K562 (cell line): ENCODE results near the gene KRTAP10-11. TPM values are rescaled to one million over a fixed set of nuclear protein-coding genes. Genes with fewer than 3 reads are reported as not detected.

ENCODE experiments used
- ATAC-seq: fragments of 200-7000 bp; cut with Tn5 transposase; 3 replicates; pipeline ENCODE4 v1.9.1; 2020; ENCODE audit warnings: moderate library complexity
- BruUV-seq: library from RNA; stranded (reverse); fragments of 400-500 nt; replicated peaks from 2 replicates; lab custom pipeline; 2021; lab: Mats Ljungman, UMichigan
- CTCF ChIA-PET: fragments of 300-600 bp; formaldehyde crosslinking; extraction: SDS; loops from one replicate; lab custom pipeline; 2021; ENCODE audit warnings: low intra/inter-chr PET ratio; lab: Yijun Ruan, JAX
- POLR2A ChIA-PET: fragments of 300-600, 350-650 bp; sonication (Branson Sonifier 250); formaldehyde crosslinking; extraction: SDS; loops from one replicate; lab custom pipeline; 2021; ENCODE audit warnings: antibody characterized with exemption, inconsistent platforms; lab: Yijun Ruan, JAX
- DNase-seq, 4 experiments: peaks; one replicate each; pipeline versions ENCODE4 v3.0.0 to v3.0.0-alpha.2; 2011 to 2018; ENCODE audit warnings: low spot score in 3 of 4, mixed read lengths in 3 of 4; ENCODE audit errors: extremely low read depth in 1 of 4
- FAIRE-seq: peaks from 2 replicates; lab custom pipeline; 2011; peaks lifted over from hg19 to GRCh38; lab: Jason Lieb, UNC
- H2AFZ ChIP-seq: 2 replicates; pipeline ENCODE4 v1.6.0; 2011; ENCODE audit warnings: low read depth, low read length, control low read depth, inconsistent platforms
- H3K27ac ChIP-seq: fragments of 200-600 bp; 3 replicates; pipeline ENCODE4 v1.8.0; 2011; ENCODE audit warnings: low read depth, mild to moderate bottlenecking, control low read depth, inconsistent platforms, low read length, moderate library complexity, mixed read lengths; ENCODE audit errors: extremely low read depth
- H3K27me3 ChIP-seq, 2 experiments: fragments of 300-600 bp in 1 of 2; 2 replicates in 1 of 2; 3 replicates in 1 of 2; pipeline versions ENCODE4 v1.6.0 to v1.8.0; 2011; ENCODE audit warnings: inconsistent platforms in 2 of 2, low read length in 2 of 2, mild to moderate bottlenecking in 1 of 2, mixed read lengths in 1 of 2, moderate library complexity in 1 of 2; ENCODE audit not compliant: control insufficient read depth in 2 of 2, insufficient read depth in 2 of 2
- H3K36me3 ChIP-seq: fragments of 300-600 bp; 3 replicates; pipeline ENCODE4 v1.8.0; 2011; ENCODE audit warnings: mild to moderate bottlenecking, low read length, inconsistent platforms; ENCODE audit not compliant: control insufficient read depth, insufficient read depth
- H3K4me1 ChIP-seq, 2 experiments: fragments of 200-600 bp in 1 of 2; replicated peaks in 1 of 2; 2 replicates in 1 of 2; 3 replicates in 1 of 2; pipeline versions ENCODE4 v1.5.1 to v1.8.0; 2011; ENCODE audit warnings: inconsistent platforms in 2 of 2, low read length in 2 of 2, mild to moderate bottlenecking in 1 of 2, mixed read lengths in 1 of 2, moderate library complexity in 1 of 2; ENCODE audit not compliant: control insufficient read depth in 2 of 2, insufficient read depth in 2 of 2
- H3K4me2 ChIP-seq: 2 replicates; pipeline ENCODE4 v1.6.1; 2011; ENCODE audit warnings: low read length, control low read depth, inconsistent platforms, mixed read lengths; ENCODE audit not compliant: insufficient read depth
- H3K4me3 ChIP-seq: fragments of 200-600 bp; sonication (generic), shearing (Covaris generic); 2 replicates; pipeline ENCODE4 v1.5.1; 2016; ENCODE audit warnings: control low read depth, inconsistent platforms
- H3K79me2 ChIP-seq: fragments of 200-600 bp; 3 replicates; pipeline ENCODE4 v1.8.0; 2011; ENCODE audit warnings: low read length, inconsistent platforms; ENCODE audit not compliant: control insufficient read depth, insufficient read depth
- H3K9ac ChIP-seq, 2 experiments: 2 replicates each; pipeline versions ENCODE4 v1.6.0 to v1.6.1; 2011; ENCODE audit warnings: low read depth in 2 of 2, low read length in 2 of 2, control low read depth in 1 of 2, inconsistent platforms in 1 of 2, mild to moderate bottlenecking in 1 of 2, mixed read lengths in 1 of 2; ENCODE audit not compliant: insufficient read depth in 1 of 2
- H3K9me1 ChIP-seq: one replicate; pipeline ENCODE4 v1.6.0; 2011; ENCODE audit warnings: inconsistent platforms, mild to moderate bottlenecking, low read length, moderate library complexity; ENCODE audit not compliant: control insufficient read depth, insufficient read depth
- H3K9me3 ChIP-seq: replicated peaks from 2 replicates; pipeline ENCODE4 v1.5.1; 2011; ENCODE audit warnings: low read depth, low read length, inconsistent platforms; ENCODE audit not compliant: control insufficient read depth, insufficient read depth
- H4K20me1 ChIP-seq: replicated peaks from 2 replicates; pipeline ENCODE4 v1.6.1; 2011; ENCODE audit warnings: low read length, inconsistent platforms, mixed read lengths; ENCODE audit not compliant: control insufficient read depth, insufficient read depth
- BRD9 ChIP-seq: fragments of 450-650 bp; IDR thresholded peaks from 2 replicates; pipeline ENCODE4 v1.6.1; 2018; ENCODE audit warnings: low read depth; ENCODE audit not compliant: partially characterized antibody
- GTF2A2 ChIP-seq: IDR thresholded peaks from 2 replicates; pipeline ENCODE4 v1.6.1; 2016; ENCODE audit warnings: mild to moderate bottlenecking, missing genetic modification characterization, missing compliant biosample characterization
- KLF1 ChIP-seq: fragments of 450-650 bp; IDR thresholded peaks from 2 replicates; pipeline ENCODE4 v1.6.1; 2016; ENCODE audit warnings: missing genetic modification characterization, missing compliant biosample characterization
- MAZ ChIP-seq, 2 experiments: fragments of 450-650 bp in 1 of 2; sonication (generic) in 1 of 2; formaldehyde crosslinking; IDR thresholded peaks in 1 of 2; conservative IDR thresholded peaks in 1 of 2; 2 replicates each; pipeline versions ENCODE4 v1.4.0 to v1.5.0; 2020; ENCODE audit warnings: mild to moderate bottlenecking in 1 of 2, missing genetic modification reagents in 1 of 2
- NFYB ChIP-seq: IDR thresholded peaks from 2 replicates; pipeline ENCODE4 v1.6.1; 2011; ENCODE audit warnings: mild to moderate bottlenecking, moderate library complexity; ENCODE audit not compliant: insufficient read length; ENCODE audit errors: extremely low read depth
- PATZ1 ChIP-seq: fragments of 250-450 bp; sonication (Bioruptor Pico); IDR thresholded peaks from 2 replicates; pipeline ENCODE4 v1.5.0; 2020; ENCODE audit warnings: mild to moderate bottlenecking, borderline replicate concordance
- PYGO2 ChIP-seq: fragments of 450-650 bp; IDR thresholded peaks from 2 replicates; pipeline ENCODE4 v1.6.1; 2016; ENCODE audit warnings: mild to moderate bottlenecking, missing genetic modification characterization, moderate library complexity, missing compliant biosample characterization
- SNIP1 ChIP-seq: fragments of 450-650 bp; IDR thresholded peaks from 2 replicates; pipeline ENCODE4 v1.7.1; 2017; ENCODE audit warnings: low read depth, mild to moderate bottlenecking
- ZNF668 ChIP-seq: fragments of 250-450 bp; sonication (Bioruptor Pico); IDR thresholded peaks from 2 replicates; pipeline ENCODE4 v1.8.0; 2022; ENCODE audit warnings: mild to moderate bottlenecking, inconsistent platforms
- WGBS: fragments of 100-300 bp; shearing (Covaris generic); methylation state at CpG from one replicate; pipeline ENCODE4 v1.1.6; 2016; ENCODE audit warnings: low coverage, mixed read lengths; ENCODE audit not compliant: insufficient coverage; ENCODE audit errors: missing lambda C conversion rate; 5-methylcytosine and 5-hydroxymethylcytosine counted together
- in situ Hi-C: fragments of 300-500 bp; cut with MboI; formaldehyde crosslinking; loops from 4 replicates; pipeline ENCODE4 v1.15.0; 2018; ENCODE audit warnings: inconsistent platforms, mixed read lengths
- intact Hi-C: fragments of 100-400 bp; cut with micrococcal nuclease; formaldehyde crosslinking; loops from 2 replicates; pipeline ENCODE4 v1.14.2; 2022
- polyA plus RNA-seq, 8 experiments: library from polyadenylated mRNA; depleted of rRNA in 4 of 8; stranded (reverse) in 5 of 8; unstranded in 3 of 8; fragments of >200 nt; fragmentation: Nextera tagmentation in 2 of 8; fragmentation: Illumina TruSeq in 1 of 8; extraction: Ambion mirVana in 2 of 8; extraction: Trizol in 1 of 8; gene quantifications; 2 replicates each; pipeline versions ENCODE4 v1.2.1 to v1.2.3, GENCODE V29; 2011 to 2014; ENCODE audit warnings: inconsistent platforms in 1 of 8, missing spikeins in 1 of 8
- total RNA-seq, 7 experiments: library from RNA; depleted of rRNA in 6 of 7; stranded (reverse); fragments of >200 nt in 6 of 7; fragmentation: Illumina TruSeq in 2 of 7; extraction: Trizol in 2 of 7; gene quantifications; 2 replicates each; pipeline versions ENCODE4 v1.2.1 to v1.2.3, GENCODE V29; 2011 to 2021; ENCODE audit warnings: low replicate concordance in 1 of 7
- TF ChIP-seq, protein P1 (sequence below): fragments of 450-650 bp; formaldehyde crosslinking; IDR thresholded peaks from 2 replicates; pipeline ENCODE4 v1.4.0; 2020; ENCODE audit warnings: mild to moderate bottlenecking, moderate library complexity

KRTAP10-11 gene
- total and polyA plus RNA-seq, 9 of the 15 experiments (the other 6 are each of a cell fraction or from before 2014, with no cell fraction given): not detected

DNA sequence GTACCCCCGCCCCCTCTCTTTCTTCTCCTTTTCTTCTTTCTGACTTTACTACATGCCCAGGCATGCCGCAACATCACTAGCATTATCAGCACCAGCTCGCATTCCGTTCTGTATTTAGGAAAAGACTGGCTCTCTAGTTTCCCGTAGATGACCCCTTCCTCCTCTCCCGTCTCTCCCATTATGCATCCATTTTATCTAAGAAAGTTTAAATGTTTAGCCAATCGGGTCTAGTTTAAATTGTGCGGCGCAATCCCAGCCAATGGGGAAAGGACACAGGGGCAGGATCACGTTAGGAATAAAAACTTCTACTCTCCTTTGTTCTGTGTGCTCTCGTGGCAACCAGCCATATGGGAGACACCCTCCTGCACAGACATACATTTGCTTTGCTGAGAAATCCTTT lies 48.2 kb upstream of the KRTAP10-11 start:
- DNase-seq (no peak), ATAC-seq (no peak), FAIRE-seq (no peak)
- Histone ChIP-seq H3K27me3 (peaks cover 9 to 39% of the 10 kb centered on the region in 2 experiments), H3K9me1 (no peaks in the 10 kb centered on the region), H3K4me3 (no peak overlapping the region), H3K27ac (no peak overlapping the region), H3K4me2 (no peak overlapping the region), H3K36me3 (no peaks in the 10 kb centered on the region), H2AFZ (0 out of 2 replicates have a peak overlapping the region, but pooled peaks have one; percentile 19), H3K9me3 (no peaks in the 10 kb centered on the region; the same call in 1 of the 2 replicates), H3K4me1 (peaks cover 17 to 25% of the 10 kb centered on the region in 2 experiments), H3K9ac (no peak overlapping the region)
- POLR2A ChIA-PET: no interaction called here
- in situ Hi-C loops: no loop called here
- intact Hi-C loops: no loop called here
- BruUV-seq: no TSS peak
- TF ChIP-seq BRD9: no peak
- TF ChIP-seq ZNF668 (CRISPR knock-in tag): no peak
- no peak for TF ChIP-seq PYGO2 (tag)
- no peak for TF ChIP-seq KLF1 (tag)
- TF ChIP-seq SNIP1: no peak
- TF ChIP-seq GTF2A2 (tag): no peak
- no peak for TF ChIP-seq PATZ1 (CRISPR knock-in tag)
- no peak for TF ChIP-seq MAZ (CRISPR knock-in tag; conservative IDR thresholded peaks at IDR 0.05 in 1 of 2, IDR thresholded peaks at IDR 0.05 in 1 of 2)
- TF ChIP-seq NFYB: no peak
- TF ChIP-seq, protein P1, sequence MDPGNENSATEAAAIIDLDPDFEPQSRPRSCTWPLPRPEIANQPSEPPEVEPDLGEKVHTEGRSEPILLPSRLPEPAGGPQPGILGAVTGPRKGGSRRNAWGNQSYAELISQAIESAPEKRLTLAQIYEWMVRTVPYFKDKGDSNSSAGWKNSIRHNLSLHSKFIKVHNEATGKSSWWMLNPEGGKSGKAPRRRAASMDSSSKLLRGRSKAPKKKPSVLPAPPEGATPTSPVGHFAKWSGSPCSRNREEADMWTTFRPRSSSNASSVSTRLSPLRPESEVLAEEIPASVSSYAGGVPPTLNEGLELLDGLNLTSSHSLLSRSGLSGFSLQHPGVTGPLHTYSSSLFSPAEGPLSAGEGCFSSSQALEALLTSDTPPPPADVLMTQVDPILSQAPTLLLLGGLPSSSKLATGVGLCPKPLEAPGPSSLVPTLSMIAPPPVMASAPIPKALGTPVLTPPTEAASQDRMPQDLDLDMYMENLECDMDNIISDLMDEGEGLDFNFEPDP (CRISPR knock-in tag): no peak
- TF ChIP-seq, all 486 proteins: peak for 0
- no peaks in the 10 kb centered on the region for H3K79me2 ChIP-seq
- 11% methylated on average over 11 of the region's 11 CpGs for WGBS
- CTCF ChIA-PET: no interaction called here
- H4K20me1 ChIP-seq: no peaks in the 10 kb centered on the region
